ENCODE results near the gene MNS1.
"Not testable (repeated sequence)": the region's sequence is repeated elsewhere in the genome, so short reads cannot be mapped to it uniquely, and the experiment has no call there.

MNS1 gene

GRCh38 chr15:56442354-56442753, 22.6 kb downstream of the MNS1 start:
- DNase-seq, result no peak

GRCh38 chr15:56440214-56440770, 24.6 kb downstream of the MNS1 start:
- no peak for DNase-seq

- DNase-seq, result no peak
Observed at GRCh38 chr15:56432304-56432703, 32.6 kb downstream of the MNS1 start.

GRCh38 chr15:56428821-56429458, 36.0 kb downstream of the MNS1 start:
- no peak for DNase-seq

- DNase-seq, result no peak
Observed at GRCh38 chr15:56425976-56426375, 39.0 kb downstream of the MNS1 start.

- no peak for DNase-seq
Observed at GRCh38 chr15:56425276-56425675, 39.7 kb downstream of the MNS1 start.

- not testable (repeated sequence) for DNase-seq
Observed at GRCh38 chr15:56413114-56413733, 51.7 kb downstream of the MNS1 start.

- no peak for DNase-seq
Observed at GRCh38 chr15:56411122-56411749, 53.7 kb downstream of the MNS1 start.

GRCh38 chr15:56410721-56411120, 54.2 kb downstream of the MNS1 start:
- DNase-seq, result no peak

GRCh38 chr15:56399209-56399608, 65.7 kb downstream of the MNS1 start:
- DNase-seq, result not testable (repeated sequence)

GRCh38 chr15:56397325-56397724, 67.6 kb downstream of the MNS1 start:
- not testable (repeated sequence) for DNase-seq

- DNase-seq, result no peak
Observed at GRCh38 chr15:56394909-56395308, 70.0 kb downstream of the MNS1 start.

- DNase-seq, result no peak
Observed at GRCh38 chr15:56393277-56393676, 71.7 kb downstream of the MNS1 start.

GRCh38 chr15:56390739-56391267, 74.1 kb downstream of the MNS1 start:
- DNase-seq, result no peak

GRCh38 chr15:56385908-56386307, 79.0 kb downstream of the MNS1 start:
- no peak for DNase-seq

GRCh38 chr15:56383010-56383409, 81.9 kb downstream of the MNS1 start:
- DNase-seq, result no peak

Measured in stimulated activated CD4-positive, alpha-beta T cell treated with anti-CD3 and anti-CD28 coated beads, Interleukin-4, amount 100 ng/mL, for 4 hours (primary cell).